Caco-2 (cell line): Measurements from ENCODE around the gene NRL. TPM values are rescaled to one million over a fixed set of nuclear protein-coding genes. Genes with fewer than 3 reads are reported as not detected.

ENCODE experiments used
- BruUV-seq: library from RNA; stranded (reverse); fragments of 400-500 nt; replicated peaks from 2 replicates; lab custom pipeline; 2021; lab: Mats Ljungman, UMichigan
- CTCF ChIA-PET: fragments of 300-600 bp; sonication (Branson Sonifier 250); formaldehyde crosslinking; loops from one replicate; lab custom pipeline; 2022; ENCODE audit warnings: antibody characterized with exemption; lab: Charles Lee
- POLR2A ChIA-PET: fragments of 300-600 bp; sonication (Branson Sonifier 250); formaldehyde crosslinking; loops from one replicate; lab custom pipeline; 2022; ENCODE audit warnings: antibody characterized with exemption; lab: Charles Lee
- DNase-seq, 2 experiments: peaks; one replicate each; pipeline versions ENCODE4 v3.0.0 to v3.0.0-alpha.2; 2020 to 2022
- H3K27me3 ChIP-seq: replicated peaks from 2 replicates; pipeline ENCODE4 v1.6.0; 2011; ENCODE audit warnings: low read length; ENCODE audit not compliant: control insufficient read depth, insufficient read depth
- H3K36me3 ChIP-seq: 2 replicates; pipeline ENCODE4 v1.5.1; 2011; ENCODE audit warnings: low read length; ENCODE audit not compliant: control insufficient read depth, insufficient read depth
- H3K4me1 ChIP-seq: fragments of 250-450 bp; sonication (Bioruptor Pico); 2 replicates; pipeline ENCODE4 v1.5.1; 2020; ENCODE audit warnings: mild to moderate bottlenecking
- H3K4me3 ChIP-seq: 2 replicates; pipeline ENCODE4 v1.5.1; 2011; ENCODE audit warnings: low read depth, mild to moderate bottlenecking, control low read depth, low read length
- H3K9me3 ChIP-seq: fragments of 250-450 bp; sonication (Bioruptor Pico); 2 replicates; pipeline ENCODE4 v1.5.1; 2020; ENCODE audit warnings: mild to moderate bottlenecking, moderate library complexity
- H3K27ac Mint-ChIP-seq: one replicate; pipeline ENCODE4 v1.8.0; 2022; ENCODE audit warnings: mixed read lengths; ENCODE audit not compliant: unreplicated experiment
- H3K27me3 Mint-ChIP-seq: one replicate; pipeline ENCODE4 v1.8.0; 2022; ENCODE audit warnings: mixed read lengths; ENCODE audit not compliant: insufficient read depth, unreplicated experiment
- H3K36me3 Mint-ChIP-seq: one replicate; pipeline ENCODE4 v1.8.0; 2022; ENCODE audit warnings: mild to moderate bottlenecking, mixed read lengths; ENCODE audit not compliant: insufficient read depth, unreplicated experiment
- H3K4me1 Mint-ChIP-seq: one replicate; pipeline ENCODE4 v1.8.0; 2022; ENCODE audit warnings: low read depth, mixed read lengths; ENCODE audit not compliant: unreplicated experiment
- H3K4me3 Mint-ChIP-seq: one replicate; pipeline ENCODE4 v1.8.0; 2022; ENCODE audit warnings: mild to moderate bottlenecking, moderate library complexity, mixed read lengths; ENCODE audit not compliant: unreplicated experiment
- H3K9me3 Mint-ChIP-seq: one replicate; pipeline ENCODE4 v1.8.0; 2022; ENCODE audit warnings: mixed read lengths; ENCODE audit not compliant: unreplicated experiment
- CTCF ChIP-seq, 2 experiments: fragments of 200-600 bp in 1 of 2; IDR thresholded peaks; 1 replicate in 1 of 2; 2 replicates in 1 of 2; pipeline versions ENCODE4 v1.5.1 to v1.8.0; 2011 to 2022; ENCODE audit warnings: antibody characterized with exemption in 1 of 2, control low read depth in 1 of 2, inconsistent platforms in 1 of 2, low read depth in 1 of 2, low read length in 1 of 2, mild to moderate bottlenecking in 1 of 2, moderate library complexity in 1 of 2; ENCODE audit not compliant: insufficient read depth in 1 of 2, severe bottlenecking in 1 of 2, unreplicated experiment in 1 of 2
- intact Hi-C: fragments of 100-400 bp; cut with micrococcal nuclease; formaldehyde crosslinking; loops from one replicate; pipeline ENCODE4 v1.10.0; 2022; ENCODE audit not compliant: unreplicated experiment
- total RNA-seq: library from RNA; stranded (reverse); gene quantifications from 2 replicates; pipeline ENCODE4 v1.2.3, GENCODE V29; 2022

The NRL gene
- total RNA-seq, 1 experiment from 2014 or later: 2.1 TPM

- no peak for DNase-seq
- Mint-ChIP-seq H3K27me3 (no peaks in the 10 kb centered on the region), H3K36me3 (no peaks in the 10 kb centered on the region), H3K4me1 (peaks cover 14% of the 10 kb centered on the region), H3K27ac (no peak within 1 kb of the TSS), H3K4me3 (no peak within 1 kb of the TSS), H3K9me3 (no peaks in the 10 kb centered on the region)
- Histone ChIP-seq H3K9me3 (no peaks in the 10 kb centered on the region), H3K36me3 (no peaks in the 10 kb centered on the region), H3K4me3 (no peak within 1 kb of the TSS), H3K27me3 (no peaks in the 10 kb centered on the region), H3K4me1 (peaks cover 11% of the 10 kb centered on the region; the same call in 1 of the 2 replicates)
- ChIA-PET CTCF (interaction anchor here (2.4 kb wide), 1 partner anchor 13 kb away, joined by 6 read pairs; no protein-coding TSS in a partner anchor), POLR2A (no interaction called here)
- intact Hi-C loops: no loop called here
- BruUV-seq: no TSS peak
- TF ChIP-seq CTCF (IDR thresholded peaks at IDR 0.05; ENCODE audit: insufficient read depth in 1 of 2, low read depth in 1 of 2, low read length in 1 of 2, severe bottlenecking in 1 of 2, unreplicated experiment in 1 of 2): no peak
Measured at GRCh38 chr14:24071144-24071697, 43.5 kb downstream of the NRL start, which contains the start of gene CPNE6. Gene CPNE6, plus strand, starts transcription at chr14:24071562. Its CDS starts 1,375 bp downstream, at chr14:24072937.

GRCh38 chr14:24070285-24071143 lies 44.2 kb downstream of the NRL start:
- no TSS peak for BruUV-seq
- no peaks in the 10 kb centered on the region for H3K9me3 ChIP-seq
- H3K36me3 ChIP-seq: no peaks in the 10 kb centered on the region
- H3K27me3 Mint-ChIP-seq: no peaks in the 10 kb centered on the region
- no peaks in the 10 kb centered on the region for H3K36me3 Mint-ChIP-seq
- POLR2A ChIA-PET: interaction anchor here (1.2 kb wide), 1 partner anchor 14 kb away, joined by 4 read pairs; no protein-coding TSS in a partner anchor
- no peak for DNase-seq
- H3K9me3 Mint-ChIP-seq: no peaks in the 10 kb centered on the region
- H3K4me1 ChIP-seq: peaks cover 14% of the 10 kb centered on the region; the same call in 1 of the 2 replicates
- H3K4me3 Mint-ChIP-seq: no peak overlapping the region
- no peak overlapping the region for H3K27ac Mint-ChIP-seq
- H3K4me1 Mint-ChIP-seq: peaks cover 15% of the 10 kb centered on the region
- no peak overlapping the region for H3K4me3 ChIP-seq
- TF ChIP-seq CTCF (IDR thresholded peaks at IDR 0.05; ENCODE audit: insufficient read depth in 1 of 2, low read depth in 1 of 2, low read length in 1 of 2, severe bottlenecking in 1 of 2, unreplicated experiment in 1 of 2): no peak
- intact Hi-C loops: no loop called here
- CTCF ChIA-PET: interaction anchor here (2.4 kb wide), 1 partner anchor 12 kb away, joined by 6 read pairs; no protein-coding TSS in a partner anchor
- H3K27me3 ChIP-seq: no peaks in the 10 kb centered on the region

- Histone ChIP-seq H3K4me3 (no peak overlapping the region), H3K4me1 (peaks cover 14% of the 10 kb centered on the region; the same call in 1 of the 2 replicates), H3K36me3 (no peaks in the 10 kb centered on the region), H3K9me3 (no peaks in the 10 kb centered on the region), H3K27me3 (no peaks in the 10 kb centered on the region)
- Mint-ChIP-seq H3K4me3 (no peak overlapping the region), H3K36me3 (no peaks in the 10 kb centered on the region), H3K9me3 (no peaks in the 10 kb centered on the region), H3K27ac (no peak overlapping the region), H3K27me3 (no peaks in the 10 kb centered on the region), H3K4me1 (peaks cover 6% of the 10 kb centered on the region)
- no peak for DNase-seq
- intact Hi-C loops: loop anchor here (5.0 kb wide), 1 partner anchor 692 kb away; the partner anchor contains the start of gene CMTM5
- TF ChIP-seq CTCF (IDR thresholded peaks at IDR 0.05; ENCODE audit: insufficient read depth in 1 of 2, low read depth in 1 of 2, low read length in 1 of 2, severe bottlenecking in 1 of 2, unreplicated experiment in 1 of 2): no peak
- no TSS peak for BruUV-seq
- POLR2A ChIA-PET: interaction anchor here (1.2 kb wide), 1 partner anchor 12 kb away, joined by 4 read pairs; no protein-coding TSS in a partner anchor
- CTCF ChIA-PET: no interaction called here
Measured at GRCh38 chr14:24069411-24069735, 45.4 kb downstream of the NRL start.
